ENCODE measurements around the gene POLE3. TPM values are rescaled to one million over a fixed set of nuclear protein-coding genes. Genes with fewer than 3 reads are reported as not detected.

POLE3 gene
- total and polyA plus RNA-seq, 2 donors (not counting 3 experiments of a cell fraction or from before 2014, with no cell fraction given), result 53.8 to 68.6 TPM

- no peaks in the 10 kb centered on the region for H3K79me2 ChIP-seq (ENCODE audit: control insufficient read depth, insufficient read depth, low read length)
- no TSS peak for BruUV-seq (replicated peaks)
- intact Hi-C loops (cut with micrococcal nuclease), result no loop called here
- DNase-seq (ENCODE audit: low read depth, low spot score) (no peak), FAIRE-seq (no peak)
- TF ChIP-seq CTCF (IDR thresholded peaks at IDR 0.05; ENCODE audit: extremely low read depth in 1 of 2, insufficient read depth in 1 of 2, low read depth in 1 of 2, low read length in 2 of 2) (no peak), EZH2 (IDR thresholded peaks at IDR 0.05; ENCODE audit: borderline replicate concordance, low read depth, low read length, severe bottlenecking) (no peak), POLR2AphosphoS5 (IDR thresholded peaks at IDR 0.05; ENCODE audit: insufficient read depth, low read depth, low read length) (no peak), JUN (IDR thresholded peaks at IDR 0.05; ENCODE audit: borderline replicate concordance, insufficient read depth, insufficient read length, low read depth) (no peak), FOS (IDR thresholded peaks at IDR 0.05; ENCODE audit: borderline replicate concordance, insufficient read depth, low read length) (no peak), POLR2A (IDR thresholded peaks at IDR 0.05; ENCODE audit: low read depth, low read length) (no peak), GATA2 (IDR thresholded peaks at IDR 0.05; ENCODE audit: insufficient read depth, insufficient read length, low read depth, low read length) (no peak), MYC (IDR thresholded peaks at IDR 0.05; ENCODE audit: low read depth, low read length) (no peak)
- TF ChIP-seq, protein P1, sequence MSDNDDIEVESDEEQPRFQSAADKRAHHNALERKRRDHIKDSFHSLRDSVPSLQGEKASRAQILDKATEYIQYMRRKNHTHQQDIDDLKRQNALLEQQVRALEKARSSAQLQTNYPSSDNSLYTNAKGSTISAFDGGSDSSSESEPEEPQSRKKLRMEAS (IDR thresholded peaks at IDR 0.05; ENCODE audit: insufficient read depth, insufficient read length), result no peak
- H3K27me3 ChIP-seq (ENCODE audit: control insufficient read depth in 2 of 2, insufficient read depth in 2 of 2, low read length in 2 of 2), result peaks cover 0 to 2% of the 10 kb centered on the region in 2 experiments
- no peaks in the 10 kb centered on the region for H4K20me1 ChIP-seq (replicated peaks; ENCODE audit: control insufficient read depth, extremely low read depth, insufficient read depth, low read length)
- H3K4me1 ChIP-seq (ENCODE audit: control insufficient read depth, extremely low read depth, insufficient read depth, low read length), result no peaks in the 10 kb centered on the region
- no peak overlapping the region for H2AFZ ChIP-seq (ENCODE audit: low read depth, low read length)
- CTCF ChIA-PET, result no interaction called here
- no peak overlapping the region for H3K9ac ChIP-seq (replicated peaks; ENCODE audit: extremely low read depth, insufficient read depth, low read length)
- no peaks in the 10 kb centered on the region for H3K36me3 ChIP-seq (ENCODE audit: control insufficient read depth in 2 of 2, extremely low read depth in 1 of 2, insufficient read depth in 2 of 2, low read length in 2 of 2)
- H3K4me3 ChIP-seq (replicated peaks in 1 of 3; ENCODE audit: insufficient read depth in 1 of 3, low read depth in 1 of 3, low read length in 3 of 3), result no peak overlapping the region
- H3K4me2 ChIP-seq (ENCODE audit: insufficient read depth, low read length), result no peak overlapping the region
- dilution Hi-C loops (cut with MboI; ENCODE audit: extremely low pct_ligation_motif_present, low sequenced_read_pairs), result no loop called here
- H3K27ac ChIP-seq (ENCODE audit: insufficient read depth, low read depth, low read length), result no peak overlapping the region
- POLR2A ChIA-PET, result no interaction called here
- H3K9me1 ChIP-seq (replicated peaks; ENCODE audit: control insufficient read depth, extremely low read depth, insufficient read depth, low read length), result no peaks in the 10 kb centered on the region
- no peaks in the 10 kb centered on the region for H3K9me3 ChIP-seq (replicated peaks; ENCODE audit: control insufficient read depth, insufficient read depth, low read length)
These were observed 11.3 kb upstream of the POLE3 start for GRCh38 chr9:113421726-113422125.
